Coronary artery (tissue), 2 donors: ENCODE data around the gene MFN1.

ENCODE experiments used
- DNase-seq: peaks from one replicate; pipeline ENCODE4 v3.0.0-alpha.2; 2017; ENCODE audit warnings: low spot score
- H3K27ac ChIP-seq, 2 donors: fragments of 200-600 bp; sonication (generic); one replicate each; pipeline ENCODE4 v1.5.1; 2016 to 2019
- H3K4me3 ChIP-seq: fragments of 200-600 bp; sonication (generic); 2 replicates; pipeline ENCODE4 v1.5.1; 2016; ENCODE audit warnings: mild to moderate bottlenecking, moderate library complexity
- CTCF ChIP-seq: fragments of 200-600 bp; sonication (generic); IDR thresholded peaks from one replicate; pipeline ENCODE4 v1.5.1; 2019; ENCODE audit warnings: antibody characterized with exemption

Gene MFN1

DNA sequence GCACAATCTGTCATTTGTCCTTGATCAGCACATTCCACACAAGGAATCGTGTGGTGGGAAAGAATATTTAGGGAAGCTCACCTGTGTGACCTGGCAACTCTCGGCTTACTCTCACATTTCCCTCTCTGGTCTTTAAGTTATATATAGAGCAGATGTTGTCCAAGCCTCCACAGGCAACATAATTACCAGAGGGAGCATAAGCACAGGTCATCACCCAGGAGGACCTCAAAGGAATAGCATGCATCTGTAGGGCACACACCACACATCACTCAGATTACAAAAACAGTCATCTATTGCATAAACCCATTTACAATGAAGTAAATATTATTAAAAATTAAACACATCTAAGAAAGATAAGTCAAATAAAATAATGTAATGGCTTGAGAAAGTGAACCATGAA is 67.3 kb downstream of the MFN1 start:
- no peak for TF ChIP-seq CTCF
- Histone ChIP-seq H3K4me3 (no peak overlapping the region), H3K27ac (no peak overlapping the region)
- DNase-seq, result no peak

GRCh38 chr3:179415377-179415776 is 67.9 kb downstream of the MFN1 start:
- no peak for TF ChIP-seq CTCF
- Histone ChIP-seq H3K4me3 (no peak overlapping the region), H3K27ac (peak overlapping the region in 1 of 2 donors; percentile 7)
- DNase-seq, result no peak

DNA sequence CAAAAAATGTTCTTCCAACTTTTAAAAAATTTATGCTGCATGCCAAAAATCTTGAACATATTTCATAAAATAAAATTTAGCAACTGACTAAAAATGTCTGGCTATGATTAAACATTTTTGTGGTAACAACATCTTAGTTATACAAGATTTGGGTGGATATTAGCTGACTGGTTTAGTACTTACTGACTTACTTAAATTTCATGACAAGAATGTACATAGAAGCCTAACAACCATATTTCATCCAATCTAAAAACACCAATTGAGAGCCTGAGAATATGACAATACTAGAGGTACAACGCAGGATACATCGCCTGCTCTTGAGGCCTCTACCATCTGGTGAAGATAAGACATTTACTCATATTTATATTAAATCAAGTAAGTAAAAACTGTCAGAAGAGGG is 69.2 kb downstream of the MFN1 start:
- TF ChIP-seq CTCF, result no peak
- H3K27ac ChIP-seq, result peak overlapping the region in 1 of 2 donors; percentile 55
- no peak for DNase-seq
- no peak overlapping the region for H3K4me3 ChIP-seq

GRCh38 chr3:179418610-179419009 is 71.1 kb downstream of the MFN1 start:
- no peak for DNase-seq
- no peak for TF ChIP-seq CTCF
- H3K27ac ChIP-seq, result no peak overlapping the region

DNA sequence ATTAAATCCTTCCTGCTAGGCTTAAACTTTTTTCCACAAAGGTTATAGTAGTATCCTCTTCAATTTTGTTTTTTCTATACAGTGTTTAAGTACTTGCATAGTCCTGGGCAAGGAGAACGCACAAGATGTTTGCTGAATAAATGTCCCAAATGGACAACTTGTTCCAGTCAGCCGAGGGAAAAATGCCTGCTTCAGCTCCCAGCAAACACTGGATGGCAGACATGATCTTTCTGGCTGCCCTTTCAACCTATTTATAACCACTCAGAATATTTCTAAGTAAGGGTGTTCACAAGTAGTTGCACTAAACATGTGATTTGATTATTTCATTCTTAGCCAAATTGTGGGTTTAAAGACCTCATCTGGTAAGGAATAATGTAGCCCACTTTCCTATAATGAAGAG is 74.0 kb downstream of the MFN1 start:
- DNase-seq, result no peak
- Histone ChIP-seq H3K27ac (peak overlapping the region; percentile 0 to 29), H3K4me3 (no peak overlapping the region)
- TF ChIP-seq CTCF, result peak; percentile 41

More at GRCh38 chr3:179418610-179419009, 71.1 kb downstream of the MFN1 start:
- H3K4me3 ChIP-seq, result no peak overlapping the region

GRCh38 chr3:179425075-179425474 is 77.6 kb downstream of the MFN1 start:
- Histone ChIP-seq H3K4me3 (no peak overlapping the region), H3K27ac (no peak overlapping the region)
- DNase-seq, result no peak
- no peak for TF ChIP-seq CTCF

DNA sequence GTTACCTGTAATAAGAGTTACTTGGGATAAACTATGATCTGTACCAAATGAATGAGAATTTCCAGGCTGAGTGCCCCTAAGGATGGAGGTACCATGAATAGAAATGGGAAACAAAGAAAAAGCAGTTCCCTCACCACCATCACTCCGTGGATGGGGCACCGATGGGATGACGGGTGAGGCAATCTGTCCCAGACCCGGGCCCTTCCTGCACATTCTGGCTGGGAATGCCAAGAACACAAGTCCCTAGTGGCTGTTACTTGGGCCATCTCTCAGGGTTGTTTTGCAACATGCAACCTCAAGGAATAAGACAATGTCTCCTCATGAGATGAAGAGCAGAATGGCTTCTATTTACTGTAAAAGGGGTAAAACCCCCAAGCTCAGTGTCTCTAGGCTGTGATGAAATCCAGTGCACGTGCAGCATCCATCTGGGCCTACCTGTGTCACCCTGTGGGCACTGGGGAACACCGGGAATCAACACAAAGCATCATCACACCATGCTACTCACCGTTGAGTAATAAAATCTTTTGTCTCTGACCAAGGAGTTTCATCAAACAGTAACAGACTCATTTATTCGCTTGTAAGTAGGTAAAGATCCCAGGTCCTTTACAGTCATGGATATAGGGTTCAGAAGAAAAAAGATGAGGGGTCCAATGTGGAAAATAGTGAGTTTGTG is 81.5 kb downstream of the MFN1 start:
- Histone ChIP-seq H3K4me3 (no peak overlapping the region), H3K27ac (no peak overlapping the region)
- no peak for TF ChIP-seq CTCF
- DNase-seq, result no peak
